ENCODE data around the gene BAIAP2.

BAIAP2 gene

GRCh38 chr17:81093619-81094508 is 58.9 kb downstream of the BAIAP2 start:
- DNase-seq, result no peak

GRCh38 chr17:81094509-81095382 is 59.8 kb downstream of the BAIAP2 start:
- peak; percentile 49 for DNase-seq

DNA sequence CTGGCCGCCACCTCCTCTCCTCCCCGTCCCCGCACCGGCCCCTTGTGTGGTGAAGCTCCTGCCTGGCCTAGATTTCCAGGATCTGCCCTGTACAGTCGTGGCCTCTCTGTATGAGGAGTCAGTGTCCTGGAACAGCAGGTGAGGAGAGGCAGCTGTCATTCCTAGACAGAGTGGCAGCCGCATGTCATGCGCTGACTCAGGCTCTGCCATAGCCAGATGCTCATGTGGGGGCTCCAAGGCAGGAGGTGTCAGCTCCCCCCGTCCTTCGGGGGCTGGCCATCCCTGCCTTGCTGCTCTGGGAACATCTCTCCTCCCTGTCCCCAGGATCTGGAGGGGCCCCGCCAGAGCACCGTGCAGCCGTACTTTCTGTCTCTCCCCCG is 60.4 kb downstream of the BAIAP2 start:
- DNase-seq, result peak; percentile 74

- DNase-seq, result no peak
These were observed 61.8 kb downstream of the BAIAP2 start for GRCh38 chr17:81096741-81097133.

DNA sequence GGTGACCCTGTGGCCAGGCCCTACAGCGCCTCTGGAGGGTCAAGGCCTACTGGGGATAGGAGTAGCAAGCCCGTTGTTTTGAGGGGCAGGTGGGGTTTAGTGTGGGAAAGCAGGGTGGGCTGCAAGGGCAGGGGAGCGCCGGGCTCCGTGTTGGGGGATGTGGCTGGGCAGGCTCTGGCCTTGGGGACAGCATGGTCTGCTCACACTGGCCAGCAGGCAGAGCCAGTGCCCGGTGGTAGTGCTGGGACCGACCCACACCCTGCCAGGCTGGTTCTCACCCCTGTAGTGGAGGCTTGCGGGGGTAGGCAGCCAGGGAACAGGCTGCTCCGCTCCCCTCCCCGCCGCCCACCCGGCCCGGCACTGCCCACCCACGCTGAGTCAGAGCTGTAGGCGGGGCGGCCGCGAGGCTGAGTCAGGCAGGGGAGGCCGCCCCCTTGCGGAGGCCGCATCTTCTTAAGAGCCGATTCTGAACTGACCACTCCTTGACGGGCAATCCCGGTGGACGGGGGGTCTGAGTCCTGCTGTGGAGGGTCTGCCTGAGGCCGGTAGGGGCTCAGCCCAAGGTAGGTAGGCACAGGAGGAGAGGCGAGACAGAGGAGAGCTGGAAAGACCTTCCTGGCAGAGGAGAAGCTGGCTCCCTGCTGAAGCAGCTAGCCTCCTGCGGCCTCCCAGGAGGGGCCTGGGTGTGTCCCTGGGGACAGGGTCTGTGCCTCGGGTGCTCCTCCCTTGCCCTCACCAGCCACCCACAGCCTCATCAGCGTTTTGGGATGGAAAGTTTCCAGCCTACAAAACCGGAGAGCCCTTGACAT is 62.4 kb downstream of the BAIAP2 start:
- no peak for DNase-seq

DNA sequence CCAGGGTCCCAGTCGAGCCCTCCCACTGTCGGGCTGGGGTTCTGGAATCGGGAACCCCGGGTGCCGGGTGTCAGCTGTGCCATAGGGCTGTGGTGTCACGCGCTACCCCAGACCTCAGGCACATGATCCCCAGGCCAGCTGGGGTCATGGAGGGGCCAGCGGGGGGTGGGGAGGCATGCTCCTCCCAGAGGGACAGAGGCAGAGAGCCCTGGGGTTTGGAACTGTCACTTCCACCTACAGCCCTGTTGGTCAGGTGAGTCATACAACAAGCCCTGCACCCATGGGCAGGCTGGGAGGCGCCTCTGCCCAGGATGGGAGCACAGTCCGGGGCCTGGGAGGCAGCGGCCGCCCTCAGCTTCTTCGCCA is 63.0 kb downstream of the BAIAP2 start:
- no peak for DNase-seq

DNA sequence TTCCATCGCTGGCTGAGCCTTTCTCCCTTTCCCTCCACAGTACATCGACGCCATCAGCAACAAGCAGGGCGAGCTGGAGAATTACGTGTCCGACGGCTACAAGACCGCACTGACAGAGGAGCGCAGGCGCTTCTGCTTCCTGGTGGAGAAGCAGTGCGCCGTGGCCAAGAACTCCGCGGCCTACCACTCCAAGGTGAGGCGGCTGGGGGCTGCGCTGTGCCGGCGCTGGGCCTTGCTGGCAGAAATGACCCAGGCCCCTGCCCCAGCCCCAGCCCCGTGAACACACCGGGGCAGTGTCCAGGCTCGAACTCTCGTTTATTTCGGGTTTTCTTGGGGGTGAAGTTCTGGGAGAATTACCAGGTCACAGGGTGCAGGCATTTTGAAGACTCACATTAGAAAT is 64.9 kb downstream of the BAIAP2 start:
- DNase-seq, result no peak

GRCh38 chr17:81100668-81101067 is 65.7 kb downstream of the BAIAP2 start:
- no peak for DNase-seq

- peak; percentile 41 for DNase-seq
These were observed 66.8 kb downstream of the BAIAP2 start for GRCh38 chr17:81101614-81102306.

GRCh38 chr17:81102352-81102751 is 67.4 kb downstream of the BAIAP2 start:
- no peak for DNase-seq

GRCh38 chr17:81102869-81103268 is 67.9 kb downstream of the BAIAP2 start:
- DNase-seq, result no peak

DNA sequence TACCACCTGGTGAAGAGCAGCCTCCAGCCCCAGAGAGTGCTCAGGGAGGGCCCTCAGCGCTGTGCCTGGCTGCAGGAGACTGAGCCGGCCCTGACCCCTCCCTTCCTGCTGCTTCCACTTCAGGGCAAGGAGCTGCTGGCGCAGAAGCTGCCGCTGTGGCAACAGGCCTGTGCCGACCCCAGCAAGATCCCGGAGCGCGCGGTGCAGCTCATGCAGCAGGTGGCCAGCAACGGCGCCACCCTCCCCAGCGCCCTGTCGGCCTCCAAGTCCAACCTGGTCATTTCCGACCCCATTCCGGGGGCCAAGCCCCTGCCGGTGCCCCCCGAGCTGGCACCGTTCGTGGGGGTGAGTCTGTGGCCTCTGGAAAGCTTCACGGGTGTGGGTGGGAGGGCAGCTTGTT is 68.4 kb downstream of the BAIAP2 start:
- DNase-seq, result no peak

GRCh38 chr17:81106716-81107115 is 71.8 kb downstream of the BAIAP2 start:
- DNase-seq, result no peak

DNA sequence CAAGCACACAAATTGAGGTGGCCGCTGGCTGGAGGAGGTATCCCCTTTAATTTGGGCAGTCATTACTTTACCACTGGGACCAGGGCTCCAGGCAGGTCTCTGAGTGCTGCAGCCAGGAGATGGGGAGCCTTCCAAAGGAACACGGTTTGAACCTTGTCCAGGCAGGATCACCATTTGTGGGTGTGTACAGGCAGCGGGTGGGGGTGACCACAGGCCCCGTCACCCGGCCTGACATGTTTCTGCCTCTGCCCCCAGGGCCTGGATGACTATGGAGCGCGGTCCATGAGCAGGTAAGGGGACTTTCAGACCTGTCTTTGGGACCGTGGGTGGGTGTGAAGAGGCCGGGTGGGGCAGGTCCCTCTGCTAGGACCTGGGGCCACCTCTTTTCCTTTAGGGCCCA is 73.3 kb downstream of the BAIAP2 start:
- DNase-seq, result no peak

- no peak for DNase-seq
These were observed 75.0 kb downstream of the BAIAP2 start for GRCh38 chr17:81109957-81110356.

DNA sequence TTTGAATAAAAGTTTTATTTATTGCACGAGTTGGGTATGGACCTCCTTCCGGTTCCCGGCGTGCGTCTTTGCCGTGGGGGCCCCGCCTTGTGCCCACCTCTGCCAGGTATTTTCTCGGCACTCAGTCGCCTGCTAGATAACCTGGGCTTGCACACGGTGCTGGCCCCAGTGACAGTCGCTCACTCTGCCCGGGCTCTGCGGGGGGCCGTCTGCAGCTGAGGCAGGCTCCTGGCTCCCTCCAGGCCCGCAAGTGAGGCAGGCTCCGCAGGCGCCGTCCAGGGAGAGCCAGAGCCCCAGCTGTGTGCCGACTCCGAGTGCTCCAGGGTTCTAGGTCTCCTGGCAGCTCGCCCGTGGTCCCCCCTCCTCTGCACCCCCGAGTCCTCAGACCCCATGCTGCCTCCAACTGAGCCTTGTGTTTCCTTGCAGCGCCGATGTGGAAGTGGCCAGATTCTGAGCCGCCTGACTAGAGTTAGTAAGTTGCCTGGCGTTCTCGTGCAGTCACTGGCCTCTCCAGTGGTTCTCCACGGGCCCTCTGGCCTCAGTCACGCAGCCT is 75.6 kb downstream of the BAIAP2 start:
- DNase-seq, result no peak

- no peak for DNase-seq
These were observed 76.1 kb downstream of the BAIAP2 start for GRCh38 chr17:81111066-81111465.

DNA sequence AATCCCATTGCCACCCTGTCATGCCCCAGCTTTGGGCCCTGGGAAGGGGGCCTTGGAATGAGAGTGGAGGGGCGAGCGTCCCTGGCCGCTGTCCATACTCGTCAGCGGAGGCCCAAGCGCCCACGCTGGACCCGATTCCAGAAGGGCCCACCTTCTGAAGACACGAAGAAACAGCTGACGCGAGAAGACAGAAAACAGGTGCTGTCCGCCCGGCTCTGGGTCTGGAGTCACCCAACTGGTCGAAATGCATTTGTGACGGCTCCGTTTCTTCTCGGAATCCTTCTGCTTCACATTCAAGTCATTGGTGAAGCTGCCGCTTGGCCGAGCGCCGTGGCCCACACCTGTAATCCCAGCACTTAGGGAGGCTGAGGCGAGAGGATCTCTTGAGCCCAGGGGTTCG is 77.5 kb downstream of the BAIAP2 start:
- DNase-seq, result no peak

DNA sequence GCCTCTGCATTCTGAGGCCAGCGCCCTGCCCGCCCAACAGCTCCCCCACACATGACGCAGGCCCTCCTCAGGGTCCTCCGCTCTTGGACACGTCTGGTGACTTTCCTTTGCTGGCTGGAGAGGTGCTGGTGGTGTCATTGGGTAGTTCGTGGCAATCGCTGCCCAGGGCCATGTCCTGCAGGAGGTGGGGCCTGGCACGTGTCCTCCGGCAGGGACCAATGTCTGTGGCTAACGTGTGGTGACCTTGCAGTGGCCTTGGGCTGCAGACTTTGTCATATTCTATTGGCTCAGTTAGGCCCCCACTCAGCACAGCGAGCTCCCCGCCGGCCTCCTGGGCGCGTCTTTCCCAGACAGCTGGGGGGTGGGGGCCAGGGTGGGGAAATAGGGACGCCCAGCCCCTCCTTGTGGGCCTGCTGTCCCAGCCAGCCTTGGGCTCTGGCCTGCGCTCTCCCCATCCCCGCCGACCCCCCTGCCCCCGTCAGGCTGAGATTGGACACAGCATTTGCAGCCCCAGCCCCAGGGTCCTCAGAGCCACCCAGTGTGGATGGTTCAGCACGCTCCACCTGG is 78.3 kb downstream of the BAIAP2 start:
- no peak for DNase-seq

- DNase-seq, result no peak
These were observed 79.6 kb downstream of the BAIAP2 start for GRCh38 chr17:81114351-81115093.

DNA sequence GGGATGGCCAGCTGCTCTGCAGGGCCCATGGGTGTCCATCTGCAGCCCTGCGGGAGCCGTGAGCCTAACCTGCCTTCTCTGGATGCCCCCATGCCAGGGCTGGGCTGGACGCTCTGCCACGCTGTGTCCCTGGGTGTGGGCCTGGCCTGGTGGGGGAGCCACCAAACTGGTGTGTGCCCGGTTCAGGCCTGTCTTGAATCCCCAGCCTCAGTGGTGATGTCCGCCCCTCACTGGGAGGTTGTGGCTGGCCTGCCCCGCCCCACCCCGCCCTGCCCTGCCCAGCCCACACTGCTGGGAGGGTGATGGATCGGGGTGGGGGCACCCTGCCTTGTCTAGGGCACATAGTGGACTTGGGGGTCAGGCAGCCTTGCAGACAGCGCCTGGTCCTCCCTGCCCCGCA is 80.3 kb downstream of the BAIAP2 start:
- no peak for DNase-seq

Measured in NCI-H524 treated with DMSO at 0.1 percent for 48 hours (cell line).